Caco-2 (cell line): ENCODE measurements around the gene WDR1. TPM values are rescaled to one million over a fixed set of nuclear protein-coding genes. Genes with fewer than 3 reads are reported as not detected.

ENCODE experiments used
- BruUV-seq: library from RNA; stranded (reverse); fragments of 400-500 nt; replicated peaks from 2 replicates; lab custom pipeline; 2021; lab: Mats Ljungman, UMichigan
- CTCF ChIA-PET: fragments of 300-600 bp; sonication (Branson Sonifier 250); formaldehyde crosslinking; loops from one replicate; lab custom pipeline; 2022; ENCODE audit warnings: antibody characterized with exemption; lab: Charles Lee
- POLR2A ChIA-PET: fragments of 300-600 bp; sonication (Branson Sonifier 250); formaldehyde crosslinking; loops from one replicate; lab custom pipeline; 2022; ENCODE audit warnings: antibody characterized with exemption; lab: Charles Lee
- DNase-seq, 2 experiments: peaks; one replicate each; pipeline versions ENCODE4 v3.0.0 to v3.0.0-alpha.2; 2020 to 2022
- H3K27me3 ChIP-seq: replicated peaks from 2 replicates; pipeline ENCODE4 v1.6.0; 2011; ENCODE audit warnings: low read length; ENCODE audit not compliant: control insufficient read depth, insufficient read depth
- H3K36me3 ChIP-seq: 2 replicates; pipeline ENCODE4 v1.5.1; 2011; ENCODE audit warnings: low read length; ENCODE audit not compliant: control insufficient read depth, insufficient read depth
- H3K4me1 ChIP-seq: fragments of 250-450 bp; sonication (Bioruptor Pico); 2 replicates; pipeline ENCODE4 v1.5.1; 2020; ENCODE audit warnings: mild to moderate bottlenecking
- H3K4me3 ChIP-seq: 2 replicates; pipeline ENCODE4 v1.5.1; 2011; ENCODE audit warnings: low read depth, mild to moderate bottlenecking, control low read depth, low read length
- H3K9me3 ChIP-seq: fragments of 250-450 bp; sonication (Bioruptor Pico); 2 replicates; pipeline ENCODE4 v1.5.1; 2020; ENCODE audit warnings: mild to moderate bottlenecking, moderate library complexity
- H3K27ac Mint-ChIP-seq: one replicate; pipeline ENCODE4 v1.8.0; 2022; ENCODE audit warnings: mixed read lengths; ENCODE audit not compliant: unreplicated experiment
- H3K27me3 Mint-ChIP-seq: one replicate; pipeline ENCODE4 v1.8.0; 2022; ENCODE audit warnings: mixed read lengths; ENCODE audit not compliant: insufficient read depth, unreplicated experiment
- H3K36me3 Mint-ChIP-seq: one replicate; pipeline ENCODE4 v1.8.0; 2022; ENCODE audit warnings: mild to moderate bottlenecking, mixed read lengths; ENCODE audit not compliant: insufficient read depth, unreplicated experiment
- H3K4me1 Mint-ChIP-seq: one replicate; pipeline ENCODE4 v1.8.0; 2022; ENCODE audit warnings: low read depth, mixed read lengths; ENCODE audit not compliant: unreplicated experiment
- H3K4me3 Mint-ChIP-seq: one replicate; pipeline ENCODE4 v1.8.0; 2022; ENCODE audit warnings: mild to moderate bottlenecking, moderate library complexity, mixed read lengths; ENCODE audit not compliant: unreplicated experiment
- H3K9me3 Mint-ChIP-seq: one replicate; pipeline ENCODE4 v1.8.0; 2022; ENCODE audit warnings: mixed read lengths; ENCODE audit not compliant: unreplicated experiment
- intact Hi-C: fragments of 100-400 bp; cut with micrococcal nuclease; formaldehyde crosslinking; loops from one replicate; pipeline ENCODE4 v1.10.0; 2022; ENCODE audit not compliant: unreplicated experiment
- total RNA-seq: library from RNA; stranded (reverse); gene quantifications from 2 replicates; pipeline ENCODE4 v1.2.3, GENCODE V29; 2022
- TF ChIP-seq, protein P1 (sequence below), 2 experiments: fragments of 200-600 bp in 1 of 2; IDR thresholded peaks; 1 replicate in 1 of 2; 2 replicates in 1 of 2; pipeline versions ENCODE4 v1.5.1 to v1.8.0; 2011 to 2022; ENCODE audit warnings: antibody characterized with exemption in 1 of 2, control low read depth in 1 of 2, inconsistent platforms in 1 of 2, low read depth in 1 of 2, low read length in 1 of 2, mild to moderate bottlenecking in 1 of 2, moderate library complexity in 1 of 2; ENCODE audit not compliant: insufficient read depth in 1 of 2, severe bottlenecking in 1 of 2, unreplicated experiment in 1 of 2

WDR1 gene
- total RNA-seq, 1 experiment from 2014 or later, result 250 TPM

DNA sequence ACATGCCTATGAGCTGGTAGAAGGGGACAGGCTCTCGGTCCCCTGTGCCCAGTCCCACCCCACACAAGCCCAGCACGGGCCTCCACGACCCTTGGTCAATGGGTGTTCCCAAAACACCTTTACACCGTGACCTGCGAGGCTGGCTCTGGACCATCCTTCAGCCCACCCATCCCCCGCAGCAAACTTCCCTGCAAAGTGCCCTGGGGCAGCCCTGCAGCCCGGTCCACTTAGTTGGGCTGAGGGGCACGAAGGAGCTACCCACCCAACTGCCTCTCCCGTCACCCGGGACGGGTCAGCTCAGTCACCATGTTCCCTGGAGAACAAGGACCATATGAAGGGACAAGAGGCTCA lies 23.4 kb downstream of the WDR1 start:
- H3K4me1 ChIP-seq, result peaks cover 6% of the 10 kb centered on the region; the same call in 1 of the 2 replicates
- Mint-ChIP-seq H3K27me3 (no peaks in the 10 kb centered on the region), H3K9me3 (no peaks in the 10 kb centered on the region), H3K36me3 (peaks cover 85% of the 10 kb centered on the region), H3K4me3 (no peak overlapping the region), H3K27ac (peak overlapping the region; percentile 57), H3K4me1 (no peaks in the 10 kb centered on the region)
- ChIA-PET POLR2A (no interaction called here), CTCF (no interaction called here)
- no peaks in the 10 kb centered on the region for H3K9me3 ChIP-seq
- intact Hi-C loops, result no loop called here
- BruUV-seq, result no TSS peak
- no peaks in the 10 kb centered on the region for H3K27me3 ChIP-seq
- peaks cover 2% of the 10 kb centered on the region for H3K36me3 ChIP-seq
- TF ChIP-seq, protein P1, sequence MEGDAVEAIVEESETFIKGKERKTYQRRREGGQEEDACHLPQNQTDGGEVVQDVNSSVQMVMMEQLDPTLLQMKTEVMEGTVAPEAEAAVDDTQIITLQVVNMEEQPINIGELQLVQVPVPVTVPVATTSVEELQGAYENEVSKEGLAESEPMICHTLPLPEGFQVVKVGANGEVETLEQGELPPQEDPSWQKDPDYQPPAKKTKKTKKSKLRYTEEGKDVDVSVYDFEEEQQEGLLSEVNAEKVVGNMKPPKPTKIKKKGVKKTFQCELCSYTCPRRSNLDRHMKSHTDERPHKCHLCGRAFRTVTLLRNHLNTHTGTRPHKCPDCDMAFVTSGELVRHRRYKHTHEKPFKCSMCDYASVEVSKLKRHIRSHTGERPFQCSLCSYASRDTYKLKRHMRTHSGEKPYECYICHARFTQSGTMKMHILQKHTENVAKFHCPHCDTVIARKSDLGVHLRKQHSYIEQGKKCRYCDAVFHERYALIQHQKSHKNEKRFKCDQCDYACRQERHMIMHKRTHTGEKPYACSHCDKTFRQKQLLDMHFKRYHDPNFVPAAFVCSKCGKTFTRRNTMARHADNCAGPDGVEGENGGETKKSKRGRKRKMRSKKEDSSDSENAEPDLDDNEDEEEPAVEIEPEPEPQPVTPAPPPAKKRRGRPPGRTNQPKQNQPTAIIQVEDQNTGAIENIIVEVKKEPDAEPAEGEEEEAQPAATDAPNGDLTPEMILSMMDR (IDR thresholded peaks at IDR 0.05; ENCODE audit: insufficient read depth in 1 of 2, low read depth in 1 of 2, low read length in 1 of 2, severe bottlenecking in 1 of 2, unreplicated experiment in 1 of 2), result no peak
- no peak for DNase-seq
- H3K4me3 ChIP-seq, result no peak overlapping the region

- Mint-ChIP-seq H3K4me1 (no peaks in the 10 kb centered on the region), H3K36me3 (peaks cover 85% of the 10 kb centered on the region), H3K9me3 (no peaks in the 10 kb centered on the region), H3K27ac (peak overlapping the region; percentile 57), H3K27me3 (no peaks in the 10 kb centered on the region), H3K4me3 (no peak overlapping the region)
- Histone ChIP-seq H3K4me3 (no peak overlapping the region), H3K4me1 (peaks cover 6% of the 10 kb centered on the region; the same call in 1 of the 2 replicates), H3K27me3 (no peaks in the 10 kb centered on the region), H3K9me3 (no peaks in the 10 kb centered on the region), H3K36me3 (peaks cover 2% of the 10 kb centered on the region)
- intact Hi-C loops, result no loop called here
- BruUV-seq, result no TSS peak
- TF ChIP-seq, protein P1 (IDR thresholded peaks at IDR 0.05; ENCODE audit: insufficient read depth in 1 of 2, low read depth in 1 of 2, low read length in 1 of 2, severe bottlenecking in 1 of 2, unreplicated experiment in 1 of 2), result no peak
- ChIA-PET POLR2A (no interaction called here), CTCF (no interaction called here)
- no peak for DNase-seq
These were observed 23.9 kb downstream of the WDR1 start for GRCh38 chr4:10092481-10093270.

DNA sequence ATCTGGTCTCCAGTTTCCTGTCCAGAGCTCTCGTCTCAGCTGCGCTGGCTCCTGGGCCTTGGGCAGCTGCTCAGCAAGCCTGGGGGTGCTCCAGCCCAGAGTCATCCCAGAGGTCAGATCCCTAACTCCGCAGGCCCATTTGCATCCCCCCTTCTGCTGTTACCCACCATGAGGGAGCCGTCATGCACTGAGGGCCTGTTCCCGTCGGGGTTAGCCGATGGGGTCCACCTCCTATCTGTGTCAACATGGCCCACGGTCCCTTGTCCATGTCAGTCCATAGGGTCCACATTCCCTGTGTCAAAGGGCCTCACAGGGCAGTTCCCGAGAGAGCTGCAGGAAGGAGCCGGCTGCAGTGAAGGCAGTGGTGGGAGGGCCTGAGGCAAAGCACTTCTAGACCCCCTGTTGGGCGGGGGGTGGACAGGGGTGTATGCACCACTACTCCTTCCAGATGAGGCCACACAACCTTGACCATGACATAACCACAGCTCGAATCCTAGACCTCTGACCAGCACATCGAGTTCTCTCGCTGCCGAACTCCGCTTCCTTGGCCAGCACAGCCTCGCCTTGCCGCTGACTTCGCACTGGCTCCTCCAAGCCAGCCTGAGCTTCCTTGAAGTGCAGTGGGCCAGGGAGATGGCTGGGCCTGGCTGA lies 24.9 kb downstream of the WDR1 start:
- Histone ChIP-seq H3K4me3 (no peak overlapping the region), H3K9me3 (no peaks in the 10 kb centered on the region), H3K4me1 (peaks cover 6% of the 10 kb centered on the region; the same call in 1 of the 2 replicates), H3K27me3 (no peaks in the 10 kb centered on the region), H3K36me3 (peaks cover 2% of the 10 kb centered on the region)
- no peaks in the 10 kb centered on the region for H3K9me3 Mint-ChIP-seq
- ChIA-PET CTCF (no interaction called here), POLR2A (no interaction called here)
- intact Hi-C loops, result no loop called here
- no TSS peak for BruUV-seq
- H3K27me3 Mint-ChIP-seq, result no peaks in the 10 kb centered on the region
- H3K4me3 Mint-ChIP-seq, result no peak overlapping the region
- H3K27ac Mint-ChIP-seq, result no peak overlapping the region
- TF ChIP-seq, protein P1 (IDR thresholded peaks at IDR 0.05; ENCODE audit: insufficient read depth in 1 of 2, low read depth in 1 of 2, low read length in 1 of 2, severe bottlenecking in 1 of 2, unreplicated experiment in 1 of 2), result no peak
- H3K36me3 Mint-ChIP-seq, result peaks cover 84% of the 10 kb centered on the region
- no peaks in the 10 kb centered on the region for H3K4me1 Mint-ChIP-seq
- no peak for DNase-seq
